ENCODE results near the gene C22orf39. TPM values are rescaled to one million over a fixed set of nuclear protein-coding genes. Genes with fewer than 3 reads are reported as not detected.

C22orf39 gene
- total RNA-seq, 4 donors from 2014 or later: 26.6 to 50.7 (median 39.4) TPM

GRCh38 chr22:19460036-19460435 lies 12.5 kb upstream of the C22orf39 start:
- H3K9me3 ChIP-seq: no peaks in the 10 kb centered on the region
- peaks cover 0 to 45% (median 14%) of the 10 kb centered on the region in 4 donors for H3K36me3 ChIP-seq
- in situ Hi-C loops (cut with MboI; ENCODE audit: low pct_ligation_motif_present in 1 of 4, low pct_unique_long_range_greater_than_20kb in 1 of 4, low sequenced_read_pairs in 3 of 4): loop anchor here in 1 of 4 donors (10.0 kb wide), 1 partner anchor 55 kb away; no protein-coding TSS in a partner anchor
- no peaks in the 10 kb centered on the region for H3K4me1 ChIP-seq
- no peak overlapping the region for H3K4me3 ChIP-seq
- WGBS, 2 donors (ENCODE audit: low coverage in 1 of 2): 61 to 62% methylated on average over 2 of the region's 2 CpGs
- H3K27ac ChIP-seq: no peak overlapping the region
- TF ChIP-seq POLR2AphosphoS5 (IDR thresholded peaks at IDR 0.05): no peak
- no peak for TF ChIP-seq EP300 (IDR thresholded peaks at IDR 0.05; ENCODE audit: low read depth)
- no peak for TF ChIP-seq CTCF (IDR thresholded peaks at IDR 0.05)
- no peak for TF ChIP-seq POLR2A (IDR thresholded peaks at IDR 0.05)
- DNase-seq: no peak
- H3K27me3 ChIP-seq: no peaks in the 10 kb centered on the region
- intact Hi-C loops (cut with DNase I; ENCODE audit: low total_unique reads): no loop called here

GRCh38 chr22:19457828-19458428 lies 10.4 kb upstream of the C22orf39 start:
- Histone ChIP-seq H3K4me1 (no peaks in the 10 kb centered on the region), H3K36me3 (peaks cover 0 to 39% (median 18%) of the 10 kb centered on the region in 4 donors), H3K9me3 (no peaks in the 10 kb centered on the region), H3K27me3 (no peaks in the 10 kb centered on the region), H3K27ac (no peak overlapping the region), H3K4me3 (no peak overlapping the region)
- in situ Hi-C loops (cut with MboI; ENCODE audit: low pct_ligation_motif_present in 1 of 4, low pct_unique_long_range_greater_than_20kb in 1 of 4, low sequenced_read_pairs in 3 of 4): no loop called here
- no peak for DNase-seq
- 70 to 92% methylated on average over 2 to 8 of the region's 8 CpGs for WGBS, 2 donors (ENCODE audit: low coverage in 1 of 2)
- intact Hi-C loops (cut with DNase I; ENCODE audit: low total_unique reads): no loop called here
- TF ChIP-seq POLR2A (IDR thresholded peaks at IDR 0.05) (no peak), CTCF (IDR thresholded peaks at IDR 0.05) (no peak), EP300 (IDR thresholded peaks at IDR 0.05; ENCODE audit: low read depth) (no peak), POLR2AphosphoS5 (IDR thresholded peaks at IDR 0.05) (no peak)

GRCh38 chr22:19456541-19456940 lies 9.0 kb upstream of the C22orf39 start:
- Histone ChIP-seq H3K9me3 (no peaks in the 10 kb centered on the region), H3K27me3 (no peaks in the 10 kb centered on the region), H3K27ac (no peak overlapping the region), H3K36me3 (peaks cover 0 to 43% (median 13%) of the 10 kb centered on the region in 4 donors), H3K4me3 (no peak overlapping the region), H3K4me1 (no peaks in the 10 kb centered on the region)
- intact Hi-C loops (cut with DNase I; ENCODE audit: low total_unique reads) (no loop called here), in situ Hi-C loops (cut with MboI; ENCODE audit: low pct_ligation_motif_present in 1 of 4, low pct_unique_long_range_greater_than_20kb in 1 of 4, low sequenced_read_pairs in 3 of 4) (no loop called here)
- 90 to 96% methylated on average over 4 to 10 of the region's 10 CpGs for WGBS, 2 donors (ENCODE audit: low coverage in 1 of 2)
- no peak for TF ChIP-seq EP300 (IDR thresholded peaks at IDR 0.05; ENCODE audit: low read depth)
- TF ChIP-seq POLR2AphosphoS5 (IDR thresholded peaks at IDR 0.05): no peak
- no peak for TF ChIP-seq POLR2A (IDR thresholded peaks at IDR 0.05)
- TF ChIP-seq CTCF (IDR thresholded peaks at IDR 0.05): no peak
- DNase-seq: no peak

GRCh38 chr22:19455585-19456370 lies 8.3 kb upstream of the C22orf39 start:
- H3K36me3 ChIP-seq: peaks cover 0 to 43% (median 13%) of the 10 kb centered on the region in 4 donors
- no peak overlapping the region for H3K4me3 ChIP-seq
- intact Hi-C loops (cut with DNase I; ENCODE audit: low total_unique reads) (no loop called here), in situ Hi-C loops (cut with MboI; ENCODE audit: low pct_ligation_motif_present in 1 of 4, low pct_unique_long_range_greater_than_20kb in 1 of 4, low sequenced_read_pairs in 3 of 4) (no loop called here)
- no peaks in the 10 kb centered on the region for H3K4me1 ChIP-seq
- no peak for DNase-seq
- H3K27ac ChIP-seq: no peak overlapping the region
- TF ChIP-seq POLR2A (IDR thresholded peaks at IDR 0.05) (no peak), CTCF (IDR thresholded peaks at IDR 0.05) (no peak), POLR2AphosphoS5 (IDR thresholded peaks at IDR 0.05) (no peak), EP300 (IDR thresholded peaks at IDR 0.05; ENCODE audit: low read depth) (no peak)
- WGBS, 2 donors (ENCODE audit: low coverage in 1 of 2): 76% methylated on average over 4 of the region's 4 CpGs; no CpG with 5 or more reads in 1 of the 2 donors
- H3K27me3 ChIP-seq: no peaks in the 10 kb centered on the region
- H3K9me3 ChIP-seq: no peaks in the 10 kb centered on the region
